ENCODE data around the gene PCGF6.

Gene PCGF6

GRCh38 chr10:103327906-103328305, 23.0 kb downstream of the PCGF6 start:
- TF ChIP-seq TEAD4 (IDR thresholded peaks at IDR 0.05) (no peak), USF1 (IDR thresholded peaks at IDR 0.05) (no peak), CEBPB (IDR thresholded peaks at IDR 0.05) (no peak), RAD21 (IDR thresholded peaks at IDR 0.05; ENCODE audit: low read depth) (no peak), YY1 (IDR thresholded peaks at IDR 0.05; ENCODE audit: low read depth) (no peak), CREB1 (IDR thresholded peaks at IDR 0.05; ENCODE audit: low read depth) (no peak)

- TF ChIP-seq TEAD4 (IDR thresholded peaks at IDR 0.05), result no peak
These were observed 34.9 kb downstream of the PCGF6 start for GRCh38 chr10:103316087-103316486.

- no peak for TF ChIP-seq FOXM1 (IDR thresholded peaks at IDR 0.05; ENCODE audit: borderline replicate concordance, low read depth)
- TF ChIP-seq TCF12 (IDR thresholded peaks at IDR 0.05; ENCODE audit: low read depth), result no peak
- TF ChIP-seq CEBPB (IDR thresholded peaks at IDR 0.05), result no peak
- no peak for TF ChIP-seq CREB1 (IDR thresholded peaks at IDR 0.05; ENCODE audit: low read depth)
- TF ChIP-seq REST (IDR thresholded peaks at IDR 0.05; ENCODE audit: low read depth), result no peak
- no peak for TF ChIP-seq RAD21 (IDR thresholded peaks at IDR 0.05; ENCODE audit: low read depth)
- no peak for TF ChIP-seq ZBTB7A (IDR thresholded peaks at IDR 0.05; ENCODE audit: low read depth)
- no peak for TF ChIP-seq YY1 (IDR thresholded peaks at IDR 0.05; ENCODE audit: low read depth)
- TF ChIP-seq EGR1 (IDR thresholded peaks at IDR 0.05), result no peak
- no peak for TF ChIP-seq EP300 (IDR thresholded peaks at IDR 0.05; ENCODE audit: borderline replicate concordance)
- no peak for TF ChIP-seq NFIC (IDR thresholded peaks at IDR 0.05)
- no peak for TF ChIP-seq TEAD4 (IDR thresholded peaks at IDR 0.05)
- TF ChIP-seq MAX (IDR thresholded peaks at IDR 0.05), result no peak
- no peak for TF ChIP-seq USF1 (IDR thresholded peaks at IDR 0.05)
- TF ChIP-seq TAF1 (IDR thresholded peaks at IDR 0.05; ENCODE audit: low read depth), result no peak
These were observed 40.7 kb downstream of the PCGF6 start for GRCh38 chr10:103310197-103310596.

GRCh38 chr10:103307594-103307993, 43.3 kb downstream of the PCGF6 start:
- TF ChIP-seq REST (IDR thresholded peaks at IDR 0.05; ENCODE audit: low read depth) (no peak), CEBPB (IDR thresholded peaks at IDR 0.05) (no peak), EGR1 (IDR thresholded peaks at IDR 0.05) (no peak), NFIC (IDR thresholded peaks at IDR 0.05) (no peak), TCF12 (IDR thresholded peaks at IDR 0.05; ENCODE audit: low read depth) (no peak), CREB1 (IDR thresholded peaks at IDR 0.05; ENCODE audit: low read depth) (no peak), ZBTB7A (IDR thresholded peaks at IDR 0.05; ENCODE audit: low read depth) (no peak), FOXM1 (IDR thresholded peaks at IDR 0.05; ENCODE audit: borderline replicate concordance, low read depth) (no peak), YY1 (IDR thresholded peaks at IDR 0.05; ENCODE audit: low read depth) (no peak), USF1 (IDR thresholded peaks at IDR 0.05) (no peak), TAF1 (IDR thresholded peaks at IDR 0.05; ENCODE audit: low read depth) (no peak), RAD21 (IDR thresholded peaks at IDR 0.05; ENCODE audit: low read depth) (no peak), MAX (IDR thresholded peaks at IDR 0.05) (no peak), EP300 (IDR thresholded peaks at IDR 0.05; ENCODE audit: borderline replicate concordance) (no peak), TEAD4 (IDR thresholded peaks at IDR 0.05) (no peak)

GRCh38 chr10:103295374-103296015, 55.4 kb downstream of the PCGF6 start:
- TF ChIP-seq EP300 (IDR thresholded peaks at IDR 0.05; ENCODE audit: borderline replicate concordance), result no peak
- TF ChIP-seq TCF12 (IDR thresholded peaks at IDR 0.05; ENCODE audit: low read depth), result no peak
- TF ChIP-seq YY1 (IDR thresholded peaks at IDR 0.05; ENCODE audit: low read depth), result no peak

- TF ChIP-seq TCF12 (IDR thresholded peaks at IDR 0.05; ENCODE audit: low read depth), result no peak
- no peak for TF ChIP-seq TAF1 (IDR thresholded peaks at IDR 0.05; ENCODE audit: low read depth)
- TF ChIP-seq NFIC (IDR thresholded peaks at IDR 0.05), result no peak
These were observed 59.4 kb downstream of the PCGF6 start for GRCh38 chr10:103291588-103291987.

Data from Ishikawa (cell line).